HCT116 (cell line): ENCODE measurements around the gene MSLN. TPM values are rescaled to one million over a fixed set of nuclear protein-coding genes. Genes with fewer than 3 reads are reported as not detected.

Source experiments
- CEBPB ChIP-seq: IDR thresholded peaks from 2 replicates; pipeline ENCODE4 v1.6.1; 2012; ENCODE audit warnings: low read depth
- EZH2 ChIP-seq: fragments of 200-600 bp; sonication (generic); IDR thresholded peaks from 2 replicates; pipeline ENCODE4 v1.6.1; 2017; ENCODE audit warnings: antibody characterized with exemption, mixed run types
- SIN3A ChIP-seq: IDR thresholded peaks from 2 replicates; pipeline ENCODE4 v1.6.1; 2012; ENCODE audit warnings: low read depth
- ZFX ChIP-seq: fragments of 450-650 bp; IDR thresholded peaks from 2 replicates; pipeline ENCODE4 v1.6.1; 2017
- total RNA-seq: library from RNA; stranded (reverse); gene quantifications from one replicate; pipeline ENCODE4 v1.2.1, GENCODE V29; 2021; ENCODE audit not compliant: unreplicated experiment
- TF ChIP-seq, protein P1 (sequence below): IDR thresholded peaks from 2 replicates; pipeline ENCODE4 v1.6.1; 2011; ENCODE audit warnings: mild to moderate bottlenecking, low read length, moderate library complexity; ENCODE audit not compliant: insufficient replicate concordance; ENCODE audit errors: extremely low read depth
- TF ChIP-seq, protein P2 (sequence below), 3 experiments: fragments of 200-600 bp in 1 of 3; sonication (generic) in 1 of 3; IDR thresholded peaks in 2 of 3; conservative IDR thresholded peaks in 1 of 3; 2 replicates each; pipeline ENCODE4 v1.5.1; 2012 to 2017; ENCODE audit warnings: low read depth in 2 of 3, low read length in 2 of 3, antibody characterized with exemption in 1 of 3, borderline replicate concordance in 1 of 3, control low read depth in 1 of 3, mild to moderate bottlenecking in 1 of 3, mixed read lengths in 1 of 3, mixed run types in 1 of 3, moderate library complexity in 1 of 3; ENCODE audit not compliant: insufficient read depth in 1 of 3
- TF ChIP-seq, protein P3 (sequence below): IDR thresholded peaks from 2 replicates; pipeline ENCODE4 v1.6.1; 2012
- TF ChIP-seq, protein P4 (sequence below): IDR thresholded peaks from 2 replicates; pipeline ENCODE4 v1.6.1; 2012

Gene MSLN
- total RNA-seq, 1 experiment from 2014 or later = 40.9 TPM

DNA sequence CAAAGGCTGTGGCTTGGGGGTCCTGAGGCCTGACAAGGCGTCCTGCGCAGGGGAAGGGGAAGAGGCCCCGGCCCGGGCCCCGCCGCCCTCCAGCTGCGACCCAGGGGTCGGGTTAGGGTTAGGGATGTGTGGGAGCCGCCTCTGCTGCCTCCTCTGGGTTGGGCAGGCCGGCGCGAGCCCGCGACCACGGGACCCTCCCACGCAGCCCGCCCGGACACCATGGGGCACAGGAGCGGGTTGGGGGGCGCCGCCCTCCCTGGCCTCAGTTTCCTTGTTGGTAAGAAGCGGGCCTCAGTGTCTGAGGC, 20.1 kb upstream of the MSLN start (continued):
- TF ChIP-seq, protein P1, sequence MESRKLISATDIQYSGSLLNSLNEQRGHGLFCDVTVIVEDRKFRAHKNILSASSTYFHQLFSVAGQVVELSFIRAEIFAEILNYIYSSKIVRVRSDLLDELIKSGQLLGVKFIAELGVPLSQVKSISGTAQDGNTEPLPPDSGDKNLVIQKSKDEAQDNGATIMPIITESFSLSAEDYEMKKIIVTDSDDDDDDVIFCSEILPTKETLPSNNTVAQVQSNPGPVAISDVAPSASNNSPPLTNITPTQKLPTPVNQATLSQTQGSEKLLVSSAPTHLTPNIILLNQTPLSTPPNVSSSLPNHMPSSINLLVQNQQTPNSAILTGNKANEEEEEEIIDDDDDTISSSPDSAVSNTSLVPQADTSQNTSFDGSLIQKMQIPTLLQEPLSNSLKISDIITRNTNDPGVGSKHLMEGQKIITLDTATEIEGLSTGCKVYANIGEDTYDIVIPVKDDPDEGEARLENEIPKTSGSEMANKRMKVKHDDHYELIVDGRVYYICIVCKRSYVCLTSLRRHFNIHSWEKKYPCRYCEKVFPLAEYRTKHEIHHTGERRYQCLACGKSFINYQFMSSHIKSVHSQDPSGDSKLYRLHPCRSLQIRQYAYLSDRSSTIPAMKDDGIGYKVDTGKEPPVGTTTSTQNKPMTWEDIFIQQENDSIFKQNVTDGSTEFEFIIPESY = no peak
- TF ChIP-seq ZFX (no peak), CEBPB (no peak), EZH2 (no peak), SIN3A (no peak)
- TF ChIP-seq, protein P2, sequence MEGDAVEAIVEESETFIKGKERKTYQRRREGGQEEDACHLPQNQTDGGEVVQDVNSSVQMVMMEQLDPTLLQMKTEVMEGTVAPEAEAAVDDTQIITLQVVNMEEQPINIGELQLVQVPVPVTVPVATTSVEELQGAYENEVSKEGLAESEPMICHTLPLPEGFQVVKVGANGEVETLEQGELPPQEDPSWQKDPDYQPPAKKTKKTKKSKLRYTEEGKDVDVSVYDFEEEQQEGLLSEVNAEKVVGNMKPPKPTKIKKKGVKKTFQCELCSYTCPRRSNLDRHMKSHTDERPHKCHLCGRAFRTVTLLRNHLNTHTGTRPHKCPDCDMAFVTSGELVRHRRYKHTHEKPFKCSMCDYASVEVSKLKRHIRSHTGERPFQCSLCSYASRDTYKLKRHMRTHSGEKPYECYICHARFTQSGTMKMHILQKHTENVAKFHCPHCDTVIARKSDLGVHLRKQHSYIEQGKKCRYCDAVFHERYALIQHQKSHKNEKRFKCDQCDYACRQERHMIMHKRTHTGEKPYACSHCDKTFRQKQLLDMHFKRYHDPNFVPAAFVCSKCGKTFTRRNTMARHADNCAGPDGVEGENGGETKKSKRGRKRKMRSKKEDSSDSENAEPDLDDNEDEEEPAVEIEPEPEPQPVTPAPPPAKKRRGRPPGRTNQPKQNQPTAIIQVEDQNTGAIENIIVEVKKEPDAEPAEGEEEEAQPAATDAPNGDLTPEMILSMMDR (IDR thresholded peaks at IDR 0.05 in 2 of 3, conservative IDR thresholded peaks at IDR 0.05 in 1 of 3; ENCODE audit: borderline replicate concordance in 1 of 3, insufficient read depth in 1 of 3, low read depth in 2 of 3, low read length in 2 of 3) = no peak
- TF ChIP-seq, protein P3, sequence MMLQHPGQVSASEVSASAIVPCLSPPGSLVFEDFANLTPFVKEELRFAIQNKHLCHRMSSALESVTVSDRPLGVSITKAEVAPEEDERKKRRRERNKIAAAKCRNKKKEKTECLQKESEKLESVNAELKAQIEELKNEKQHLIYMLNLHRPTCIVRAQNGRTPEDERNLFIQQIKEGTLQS = no peak
- TF ChIP-seq, protein P4, sequence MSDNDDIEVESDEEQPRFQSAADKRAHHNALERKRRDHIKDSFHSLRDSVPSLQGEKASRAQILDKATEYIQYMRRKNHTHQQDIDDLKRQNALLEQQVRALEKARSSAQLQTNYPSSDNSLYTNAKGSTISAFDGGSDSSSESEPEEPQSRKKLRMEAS = no peak
